Measurements from ENCODE around the gene PYCARD. TPM values are rescaled to one million over a fixed set of nuclear protein-coding genes. Genes with fewer than 3 reads are reported as not detected.
"Not testable (repeated sequence)": the region's sequence is repeated elsewhere in the genome, so short reads cannot be mapped to it uniquely, and the experiment has no call there.

PYCARD gene
- total RNA-seq, 1 experiment from 2014 or later: 99.4 TPM

DNA sequence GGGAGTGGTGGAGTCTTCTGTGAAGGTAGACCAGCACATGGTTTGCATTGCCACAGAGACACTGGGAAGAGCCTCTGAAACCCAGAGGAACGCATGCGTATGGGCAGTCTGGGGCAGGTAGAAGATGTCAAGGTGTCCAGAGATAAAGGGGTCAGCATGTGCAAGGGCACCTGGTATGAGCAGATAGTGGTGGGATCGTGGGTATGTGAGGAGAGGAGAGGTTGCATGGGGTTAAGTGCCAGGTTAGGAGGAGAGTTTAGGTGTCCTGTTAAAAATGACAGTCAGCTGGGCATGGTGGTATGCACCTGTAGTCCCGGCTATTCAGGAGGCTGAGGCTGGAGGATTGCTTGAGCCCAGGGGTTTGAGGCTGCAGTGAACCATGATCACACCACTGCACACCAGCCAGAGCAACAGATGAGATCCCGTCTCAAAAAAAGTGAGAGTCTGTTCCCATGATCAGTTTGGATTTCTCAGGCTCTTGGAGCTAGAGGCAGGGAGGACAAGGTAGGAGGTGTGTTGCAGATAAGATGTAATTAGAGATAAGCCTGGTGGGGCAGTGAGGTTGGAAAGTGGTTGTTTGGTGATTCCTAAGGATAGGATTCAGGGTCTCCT, 3.0 kb downstream of the PYCARD start:
- in situ Hi-C loops (cut with HindIII; ENCODE audit: low pct_unique_long_range_greater_than_20kb, low sequenced_read_pairs) (no loop called here), intact Hi-C loops (cut with micrococcal nuclease; ENCODE audit: unreplicated experiment) (loop anchor here (2.0 to 10.0 kb wide), 4 partner anchors 65 to 243 kb away; partner anchors contain the start of gene ZNF843)
- Histone ChIP-seq H3K27me3 (ENCODE audit: control insufficient read depth, insufficient read depth, low read length) (no peaks in the 10 kb centered on the region), H3K36me3 (ENCODE audit: control insufficient read depth, insufficient read depth, low read length) (peaks cover 10% of the 10 kb centered on the region; the same call in 1 of the 2 replicates), H3K27ac (ENCODE audit: low read length) (no peak overlapping the region), H3K4me3 (ENCODE audit: low read depth in 2 of 2, low read length in 2 of 2) (no peak overlapping the region), H3K9me3 (ENCODE audit: control insufficient read depth, insufficient read depth, low read depth, low read length) (no peaks in the 10 kb centered on the region), H3K4me1 (ENCODE audit: control insufficient read depth, insufficient read depth, low read length) (peaks cover 22% of the 10 kb centered on the region)
- BruUV-seq (replicated peaks): no TSS peak
- DNase-seq (ENCODE audit: low read depth, low spot score): no peak
- POLR2A ChIA-PET: interaction anchor here (0.5 to 0.6 kb wide), 2 partner anchors 16 to 42 kb away, joined by 3 to 15 read pairs; no protein-coding TSS in a partner anchor
- CTCF ChIA-PET: interaction anchor here (0.6 kb wide), 1 partner anchor 236 kb away, joined by 4 read pairs; no protein-coding TSS in a partner anchor
- 0 out of 2 replicates have a peak, but pooled peaks have one; percentile 42 for TF ChIP-seq SIN3A (IDR thresholded peaks at IDR 0.05; ENCODE audit: borderline replicate concordance, insufficient read depth, low read depth, low read length)
- TF ChIP-seq, protein P1, sequence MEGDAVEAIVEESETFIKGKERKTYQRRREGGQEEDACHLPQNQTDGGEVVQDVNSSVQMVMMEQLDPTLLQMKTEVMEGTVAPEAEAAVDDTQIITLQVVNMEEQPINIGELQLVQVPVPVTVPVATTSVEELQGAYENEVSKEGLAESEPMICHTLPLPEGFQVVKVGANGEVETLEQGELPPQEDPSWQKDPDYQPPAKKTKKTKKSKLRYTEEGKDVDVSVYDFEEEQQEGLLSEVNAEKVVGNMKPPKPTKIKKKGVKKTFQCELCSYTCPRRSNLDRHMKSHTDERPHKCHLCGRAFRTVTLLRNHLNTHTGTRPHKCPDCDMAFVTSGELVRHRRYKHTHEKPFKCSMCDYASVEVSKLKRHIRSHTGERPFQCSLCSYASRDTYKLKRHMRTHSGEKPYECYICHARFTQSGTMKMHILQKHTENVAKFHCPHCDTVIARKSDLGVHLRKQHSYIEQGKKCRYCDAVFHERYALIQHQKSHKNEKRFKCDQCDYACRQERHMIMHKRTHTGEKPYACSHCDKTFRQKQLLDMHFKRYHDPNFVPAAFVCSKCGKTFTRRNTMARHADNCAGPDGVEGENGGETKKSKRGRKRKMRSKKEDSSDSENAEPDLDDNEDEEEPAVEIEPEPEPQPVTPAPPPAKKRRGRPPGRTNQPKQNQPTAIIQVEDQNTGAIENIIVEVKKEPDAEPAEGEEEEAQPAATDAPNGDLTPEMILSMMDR (IDR thresholded peaks at IDR 0.05): no peak
- ATAC-seq: no peak

DNA sequence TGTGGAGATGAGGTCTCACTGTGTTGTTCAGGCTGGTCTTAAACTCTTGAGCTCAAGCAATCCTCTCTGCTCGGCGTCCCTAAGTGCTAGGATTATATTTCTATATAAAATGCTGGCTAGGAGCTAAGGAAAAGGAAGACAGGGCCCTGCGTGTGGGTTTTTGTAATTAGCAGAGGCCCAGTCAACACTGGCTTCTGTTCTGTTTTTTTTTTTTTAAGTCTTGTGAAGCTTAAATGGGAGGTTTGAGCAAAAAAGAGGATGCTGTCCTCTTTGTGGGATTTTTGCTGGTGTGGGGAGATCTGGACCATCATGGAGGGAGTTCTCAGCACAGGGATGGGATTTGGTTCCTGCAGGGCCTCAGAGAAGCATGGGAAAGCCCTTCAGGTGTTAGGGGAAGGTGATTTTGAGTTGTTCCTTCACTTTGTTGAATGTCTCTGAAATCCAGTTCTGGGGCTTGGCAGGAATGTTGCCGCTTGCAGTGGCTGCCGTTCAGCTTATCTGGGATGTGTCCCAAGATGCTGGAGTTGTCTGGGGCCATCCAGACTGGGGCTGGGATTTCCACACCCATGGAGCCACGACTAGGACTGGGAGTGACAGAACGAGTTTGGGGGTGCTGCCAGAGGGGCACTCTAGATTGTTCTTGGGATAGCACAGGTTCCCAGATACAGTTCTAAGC, 4.2 kb downstream of the PYCARD start:
- H3K4me1 ChIP-seq (ENCODE audit: control insufficient read depth, insufficient read depth, low read length): peaks cover 17% of the 10 kb centered on the region
- in situ Hi-C loops (cut with HindIII; ENCODE audit: low pct_unique_long_range_greater_than_20kb, low sequenced_read_pairs) (no loop called here), intact Hi-C loops (cut with micrococcal nuclease; ENCODE audit: unreplicated experiment) (no loop called here)
- BruUV-seq (replicated peaks): no TSS peak
- ChIA-PET CTCF (no interaction called here), POLR2A (interaction anchor here (1.0 kb wide), 1 partner anchor 15 kb away, joined by 3 read pairs; no protein-coding TSS in a partner anchor)
- TF ChIP-seq POLR2AphosphoS5 (IDR thresholded peaks at IDR 0.05; ENCODE audit: low read depth, low read length): 0 out of 2 replicates have a peak, but pooled peaks have one; percentile 41
- TF ChIP-seq TCF7L2 (IDR thresholded peaks at IDR 0.05; ENCODE audit: low read depth, low read length): no peak
- TF ChIP-seq SIN3A (IDR thresholded peaks at IDR 0.05; ENCODE audit: borderline replicate concordance, insufficient read depth, low read depth, low read length): no peak
- no peaks in the 10 kb centered on the region for H3K9me3 ChIP-seq (ENCODE audit: control insufficient read depth, insufficient read depth, low read depth, low read length)
- H3K27ac ChIP-seq (ENCODE audit: low read length): no peak overlapping the region
- no peaks in the 10 kb centered on the region for H3K27me3 ChIP-seq (ENCODE audit: control insufficient read depth, insufficient read depth, low read length)
- H3K4me3 ChIP-seq (ENCODE audit: low read depth in 2 of 2, low read length in 2 of 2): no peak overlapping the region
- no peak for ATAC-seq
- no peak for DNase-seq (ENCODE audit: low read depth, low spot score)
- H3K36me3 ChIP-seq (ENCODE audit: control insufficient read depth, insufficient read depth, low read length): peaks cover 12% of the 10 kb centered on the region

- ChIA-PET POLR2A (interaction anchor here (0.6 kb wide), 1 partner anchor 150 kb away, joined by 4 read pairs; no protein-coding TSS in a partner anchor), CTCF (no interaction called here)
- Histone ChIP-seq H3K4me1 (ENCODE audit: control insufficient read depth, insufficient read depth, low read length) (peaks cover 8% of the 10 kb centered on the region), H3K27ac (ENCODE audit: low read length) (no peak overlapping the region), H3K4me3 (ENCODE audit: low read depth in 2 of 2, low read length in 2 of 2) (no peak overlapping the region), H3K9me3 (ENCODE audit: control insufficient read depth, insufficient read depth, low read depth, low read length) (no peaks in the 10 kb centered on the region), H3K27me3 (ENCODE audit: control insufficient read depth, insufficient read depth, low read length) (no peaks in the 10 kb centered on the region), H3K36me3 (ENCODE audit: control insufficient read depth, insufficient read depth, low read length) (peaks cover 18% of the 10 kb centered on the region)
- no TSS peak for BruUV-seq (replicated peaks)
- intact Hi-C loops (cut with micrococcal nuclease; ENCODE audit: unreplicated experiment) (no loop called here), in situ Hi-C loops (cut with HindIII; ENCODE audit: low pct_unique_long_range_greater_than_20kb, low sequenced_read_pairs) (no loop called here)
- DNase-seq (ENCODE audit: low read depth, low spot score) (no peak), ATAC-seq (no peak)
- TF ChIP-seq REST (IDR thresholded peaks at IDR 0.05; ENCODE audit: insufficient read depth in 1 of 2, low read depth in 2 of 2, low read length in 1 of 2): no peak
- TF ChIP-seq, protein P1 (IDR thresholded peaks at IDR 0.05): no peak
- no peak for TF ChIP-seq SIN3A (IDR thresholded peaks at IDR 0.05; ENCODE audit: borderline replicate concordance, insufficient read depth, low read depth, low read length)
- no peak for TF ChIP-seq TCF7L2 (IDR thresholded peaks at IDR 0.05; ENCODE audit: low read depth, low read length)
- peak; percentile 75; the same call in 1 of the 2 replicates for TF ChIP-seq POLR2AphosphoS5 (IDR thresholded peaks at IDR 0.05; ENCODE audit: low read depth, low read length)
Observed at GRCh38 chr16:31196324-31197088, 6.1 kb downstream of the PYCARD start.

DNA sequence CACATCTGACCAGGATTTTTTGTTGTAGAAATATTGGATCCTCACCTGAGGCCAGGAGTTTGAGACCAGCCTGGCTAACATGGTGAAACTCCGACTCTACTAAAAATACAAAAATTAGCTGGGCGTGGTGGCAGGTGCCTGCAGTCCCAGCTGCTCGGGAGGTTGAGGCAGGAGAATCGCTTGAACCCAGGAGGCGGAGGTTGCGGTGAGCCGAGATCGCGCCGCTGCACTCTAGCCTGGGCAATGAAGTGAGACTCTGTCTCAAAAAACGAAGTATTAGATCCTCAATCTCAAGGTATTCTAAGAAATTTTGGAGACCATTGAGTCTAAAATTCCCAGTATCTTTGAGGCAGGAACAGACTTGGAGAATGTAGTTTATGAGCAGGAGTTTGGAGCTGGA, 6.7 kb downstream of the PYCARD start:
- intact Hi-C loops (cut with micrococcal nuclease; ENCODE audit: unreplicated experiment); BruUV-seq (replicated peaks); ATAC-seq; H3K4me1 ChIP-seq (ENCODE audit: control insufficient read depth, insufficient read depth, low read length); H3K4me3 ChIP-seq (ENCODE audit: low read depth in 2 of 2, low read length in 2 of 2); H3K27ac ChIP-seq (ENCODE audit: low read length); H3K27me3 ChIP-seq (ENCODE audit: control insufficient read depth, insufficient read depth, low read length); DNase-seq (ENCODE audit: low read depth, low spot score); CTCF ChIA-PET; in situ Hi-C loops (cut with HindIII; ENCODE audit: low pct_unique_long_range_greater_than_20kb, low sequenced_read_pairs); H3K9me3 ChIP-seq (ENCODE audit: control insufficient read depth, insufficient read depth, low read depth, low read length): not testable (repeated sequence)
- peaks cover 24% of the 10 kb centered on the region for H3K36me3 ChIP-seq (ENCODE audit: control insufficient read depth, insufficient read depth, low read length)
- POLR2A ChIA-PET: interaction anchor here (0.6 kb wide), 1 partner anchor 149 kb away, joined by 4 read pairs; no protein-coding TSS in a partner anchor

All from Panc1 (cell line).